GM13977 (cell line): ENCODE data around the gene FAM219B.

Experiments
- DNase-seq: peaks from one replicate; pipeline ENCODE4 v3.0.0; 2012; ENCODE audit warnings: low spot score
- in situ Hi-C: fragments of 300-500 bp; cut with MboI; formaldehyde crosslinking; loops from one replicate; pipeline ENCODE4 v1.12.0; 2022; ENCODE audit warnings: low sequenced_read_pairs, low pct_unique_long_range_greater_than_20kb, mixed read lengths, inconsistent platforms; ENCODE audit not compliant: unreplicated experiment
- TF ChIP-seq, protein P1 (sequence below): IDR thresholded peaks from 2 replicates; pipeline ENCODE4 v1.5.1; 2012; ENCODE audit warnings: mild to moderate bottlenecking, control low read depth; ENCODE audit not compliant: insufficient read depth; ENCODE audit errors: extremely low read depth, missing control alignments

The FAM219B gene

DNA sequence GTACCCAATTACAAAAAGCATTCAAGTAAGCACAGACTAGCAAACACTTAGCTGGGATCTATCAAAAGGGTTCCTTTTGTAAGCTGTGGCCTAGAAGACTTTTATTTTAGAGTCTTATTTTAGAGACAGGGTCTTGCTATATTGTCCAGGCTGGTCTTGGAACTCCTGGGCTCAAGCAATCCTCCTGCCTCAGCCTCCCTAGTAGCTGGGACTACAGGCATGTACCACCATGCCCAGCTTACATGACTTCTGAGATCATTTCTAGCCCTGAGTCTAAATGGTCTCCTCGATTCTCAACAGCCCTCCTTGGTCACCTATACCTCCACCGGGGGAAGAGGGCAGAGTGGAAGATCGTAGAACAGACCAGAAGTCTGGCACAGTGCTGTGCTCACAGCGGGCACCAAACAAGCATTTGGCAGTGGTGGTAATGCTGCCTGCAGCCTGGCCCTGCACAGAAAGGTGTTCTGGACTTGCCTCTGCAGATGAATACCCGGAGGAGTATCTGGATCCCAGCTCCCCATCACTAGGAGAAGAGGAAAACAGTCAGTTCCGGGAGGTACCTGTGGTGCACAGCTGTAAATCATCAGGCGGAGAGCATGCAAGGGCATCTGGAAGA lies 2.4 kb downstream of the FAM219B start:
- DNase-seq: no peak
- in situ Hi-C loops: no loop called here
- TF ChIP-seq, protein P1, sequence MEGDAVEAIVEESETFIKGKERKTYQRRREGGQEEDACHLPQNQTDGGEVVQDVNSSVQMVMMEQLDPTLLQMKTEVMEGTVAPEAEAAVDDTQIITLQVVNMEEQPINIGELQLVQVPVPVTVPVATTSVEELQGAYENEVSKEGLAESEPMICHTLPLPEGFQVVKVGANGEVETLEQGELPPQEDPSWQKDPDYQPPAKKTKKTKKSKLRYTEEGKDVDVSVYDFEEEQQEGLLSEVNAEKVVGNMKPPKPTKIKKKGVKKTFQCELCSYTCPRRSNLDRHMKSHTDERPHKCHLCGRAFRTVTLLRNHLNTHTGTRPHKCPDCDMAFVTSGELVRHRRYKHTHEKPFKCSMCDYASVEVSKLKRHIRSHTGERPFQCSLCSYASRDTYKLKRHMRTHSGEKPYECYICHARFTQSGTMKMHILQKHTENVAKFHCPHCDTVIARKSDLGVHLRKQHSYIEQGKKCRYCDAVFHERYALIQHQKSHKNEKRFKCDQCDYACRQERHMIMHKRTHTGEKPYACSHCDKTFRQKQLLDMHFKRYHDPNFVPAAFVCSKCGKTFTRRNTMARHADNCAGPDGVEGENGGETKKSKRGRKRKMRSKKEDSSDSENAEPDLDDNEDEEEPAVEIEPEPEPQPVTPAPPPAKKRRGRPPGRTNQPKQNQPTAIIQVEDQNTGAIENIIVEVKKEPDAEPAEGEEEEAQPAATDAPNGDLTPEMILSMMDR: no peak

DNA sequence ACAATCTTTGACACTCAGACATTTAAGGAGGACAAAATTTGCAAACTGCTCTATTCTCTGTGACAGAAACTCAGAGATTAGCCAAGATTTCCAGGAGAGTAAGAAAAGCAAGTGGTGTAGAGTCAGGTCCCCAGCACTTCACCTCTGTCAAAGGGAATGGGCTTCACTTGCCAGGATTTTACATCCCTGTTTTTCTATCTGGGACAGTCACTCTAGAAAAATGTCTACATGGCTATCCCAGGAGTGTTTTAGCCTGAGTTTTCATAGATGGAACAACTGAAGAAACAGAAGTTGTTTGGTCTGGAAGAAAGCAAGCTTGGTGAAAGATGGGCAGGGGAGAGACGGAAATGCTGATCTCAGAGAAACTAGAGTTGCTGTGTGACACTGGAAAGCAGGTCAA lies 3.0 kb downstream of the FAM219B start:
- DNase-seq: no peak
- in situ Hi-C loops: no loop called here
- TF ChIP-seq, protein P1: no peak

DNA sequence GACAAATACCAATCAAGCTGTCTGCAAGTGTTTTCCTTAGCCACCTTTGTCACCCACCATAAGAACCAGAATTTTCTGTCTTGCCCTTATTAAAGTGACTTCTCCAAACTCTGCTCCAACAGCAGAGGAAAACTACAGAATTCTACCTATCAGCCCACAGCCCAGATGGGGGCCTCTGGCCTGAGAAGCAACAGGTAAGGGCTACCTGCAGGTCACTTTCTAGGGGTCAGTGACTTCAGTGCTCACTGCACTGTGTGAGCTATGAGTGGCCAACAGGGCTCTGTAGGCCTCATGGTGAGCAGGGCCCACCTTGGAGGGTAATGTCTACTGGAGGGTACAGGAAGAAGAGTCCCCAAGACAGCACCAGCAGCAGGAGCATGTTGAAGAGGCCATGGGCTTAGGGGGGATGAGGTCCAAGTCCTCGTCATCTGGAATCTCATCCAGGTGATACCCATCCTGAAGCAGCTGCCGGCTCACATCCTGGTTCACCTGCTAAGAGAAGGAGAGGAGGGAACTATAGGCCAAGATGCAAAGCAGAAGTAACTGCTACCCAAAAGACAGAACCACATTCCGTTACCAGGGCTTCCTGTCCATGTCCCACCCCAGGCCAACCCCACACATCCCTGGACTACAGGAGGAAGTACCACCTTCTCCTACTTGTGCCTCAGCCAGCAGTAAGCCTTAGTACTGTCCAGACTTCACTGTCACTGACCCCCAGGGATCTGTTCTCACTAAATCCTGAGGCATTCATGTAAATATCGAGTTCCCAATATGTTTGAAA lies 4.2 kb downstream of the FAM219B start:
- TF ChIP-seq, protein P1: no peak
- no peak for DNase-seq
- in situ Hi-C loops: no loop called here

DNA sequence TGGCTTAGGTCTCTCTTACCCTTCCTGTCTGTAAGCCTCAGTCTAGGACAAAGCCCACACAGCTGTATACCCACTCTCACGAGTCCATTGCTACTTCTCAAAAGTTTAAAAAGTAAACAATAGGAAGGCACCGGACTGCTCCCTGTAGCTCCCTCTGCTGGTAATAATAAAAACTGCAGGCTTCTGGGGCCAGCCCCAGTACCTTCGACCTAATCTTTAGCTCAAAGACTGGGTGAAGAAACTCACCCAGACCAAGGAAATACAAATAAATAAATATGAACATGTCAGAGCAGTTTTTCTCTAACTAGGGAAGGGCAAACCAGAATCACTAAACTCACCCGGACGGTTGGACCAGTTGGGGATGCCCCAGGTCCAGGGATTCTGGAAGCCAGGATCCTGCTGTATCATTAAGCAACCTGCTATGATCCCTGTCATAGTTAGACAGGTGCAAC lies 5.0 kb downstream of the FAM219B start:
- TF ChIP-seq, protein P1: peak; percentile 77
- DNase-seq: peak; percentile 82
- in situ Hi-C loops: no loop called here

DNA sequence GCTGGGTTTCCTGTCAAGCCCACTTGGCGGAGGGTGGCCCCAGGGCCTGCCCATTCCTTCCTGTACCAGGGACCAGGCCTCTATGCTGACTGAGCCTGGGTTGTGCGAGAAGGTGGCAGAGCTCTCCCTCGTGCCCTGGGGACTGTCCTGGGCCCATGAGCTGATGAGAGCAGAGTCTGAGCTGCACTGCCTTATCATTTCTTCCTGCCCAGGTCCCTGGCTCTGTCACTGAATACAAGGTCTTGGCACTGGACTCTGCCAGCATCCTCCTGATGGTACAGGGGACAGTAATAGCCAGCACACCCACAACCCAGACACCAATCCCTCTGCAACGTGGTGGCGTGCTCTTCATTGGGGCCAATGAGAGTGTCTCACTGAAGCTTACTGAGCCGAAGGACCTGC lies 9.3 kb downstream of the FAM219B start:
- TF ChIP-seq, protein P1: no peak
- no peak for DNase-seq
- in situ Hi-C loops: no loop called here

DNA sequence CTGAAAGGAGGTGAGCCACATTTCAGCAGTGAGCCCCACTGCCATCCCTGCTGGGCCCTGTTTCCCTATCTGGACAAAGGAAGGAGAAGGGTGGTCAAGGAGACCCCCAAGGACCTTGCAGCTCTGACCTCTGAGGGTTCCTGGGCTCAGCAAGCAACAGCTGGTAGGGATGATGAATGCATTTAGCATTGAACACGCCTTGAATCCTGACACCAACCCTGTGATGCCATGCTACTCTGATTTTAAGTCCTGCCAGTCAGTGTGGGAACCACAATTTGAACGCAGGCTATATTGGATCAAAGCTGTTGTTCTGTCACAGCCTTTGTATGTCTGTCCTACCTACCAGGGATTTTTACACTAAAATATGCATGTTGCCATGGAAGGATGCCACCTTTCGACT lies 10.3 kb downstream of the FAM219B start:
- TF ChIP-seq, protein P1: no peak
- in situ Hi-C loops: no loop called here
- DNase-seq: no peak
